ENCODE data around the gene SHQ1. TPM values are rescaled to one million over a fixed set of nuclear protein-coding genes. Genes with fewer than 3 reads are reported as not detected.

SHQ1 gene
- total RNA-seq, 6 experiments from 2014 or later, result 18.4 to 21.1 (median 20.2) TPM

- H3K27ac Mint-ChIP-seq, result no peak overlapping the region; the same call in 1 of the 2 replicates
Observed at GRCh38 chr3:72844436-72844993, 3.7 kb downstream of the SHQ1 start.

GRCh38 chr3:72839057-72839456 is 9.2 kb downstream of the SHQ1 start:
- Mint-ChIP-seq H3K9me3 (no peaks in the 10 kb centered on the region), H3K27me3 (ENCODE audit: insufficient read depth) (no peaks in the 10 kb centered on the region; the same call in 1 of the 2 replicates), H3K4me1 (ENCODE audit: low read depth) (peaks cover 4% of the 10 kb centered on the region), H3K4me3 (no peak overlapping the region), H3K27ac (no peak overlapping the region), H3K36me3 (ENCODE audit: low read depth) (peaks cover 10% of the 10 kb centered on the region)
- TF ChIP-seq CTCF (IDR thresholded peaks at IDR 0.05), result no peak
- DNase-seq, result no peak

More at GRCh38 chr3:72844436-72844993, 3.7 kb downstream of the SHQ1 start:
- Mint-ChIP-seq H3K36me3 (ENCODE audit: low read depth) (no peaks in the 10 kb centered on the region), H3K4me3 (no peak overlapping the region), H3K4me1 (ENCODE audit: low read depth) (peaks cover 43% of the 10 kb centered on the region), H3K27me3 (ENCODE audit: insufficient read depth) (no peaks in the 10 kb centered on the region), H3K9me3 (no peaks in the 10 kb centered on the region)
- peak; percentile 6 for DNase-seq
- TF ChIP-seq CTCF (IDR thresholded peaks at IDR 0.05), result no peak

DNA sequence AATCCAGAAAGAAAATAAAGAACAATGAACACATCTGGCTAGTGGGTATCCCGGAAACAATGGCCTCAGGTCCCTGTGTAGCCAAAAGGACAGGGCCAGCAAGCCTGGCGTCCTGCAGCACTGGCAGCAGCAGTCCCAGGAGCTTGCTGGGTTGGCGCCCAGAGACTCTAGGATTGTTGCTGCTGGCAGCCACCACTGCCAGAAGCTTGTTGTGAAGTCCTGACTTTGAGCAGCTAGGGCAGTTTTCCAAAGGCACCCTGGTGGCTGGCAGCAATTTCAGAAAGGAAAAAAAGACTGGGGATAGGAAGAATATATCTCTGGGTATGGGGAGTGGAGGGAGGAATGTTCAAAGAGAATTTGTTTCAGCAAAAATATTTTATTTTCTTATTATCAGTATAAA is 11.3 kb downstream of the SHQ1 start:
- Mint-ChIP-seq H3K9me3 (no peaks in the 10 kb centered on the region), H3K36me3 (ENCODE audit: low read depth) (peaks cover 13% of the 10 kb centered on the region), H3K27ac (no peak overlapping the region)

DNA sequence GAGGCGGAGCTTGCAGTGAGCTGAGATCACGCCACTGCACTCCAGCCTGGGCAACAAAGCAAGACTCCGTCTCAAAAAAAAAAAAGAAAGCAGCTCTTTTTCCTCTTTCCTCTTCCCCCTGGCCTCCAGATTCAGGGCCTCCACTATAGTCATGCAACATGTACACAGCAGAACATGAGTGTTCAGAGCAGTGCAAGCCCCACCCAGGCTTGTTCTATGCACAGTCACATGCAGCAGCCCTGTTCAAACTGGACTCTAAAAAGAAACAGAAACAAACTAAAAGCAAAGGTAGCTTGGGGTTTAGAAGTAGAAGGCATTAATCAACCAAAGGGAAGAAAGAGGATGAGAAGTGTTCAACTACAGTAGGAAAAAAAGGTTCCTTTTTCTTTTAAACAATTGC is 11.8 kb downstream of the SHQ1 start:
- no peaks in the 10 kb centered on the region; the same call in 1 of the 2 replicates for H3K27me3 Mint-ChIP-seq (ENCODE audit: insufficient read depth)
- H3K27ac Mint-ChIP-seq, result no peak overlapping the region
- no peak for DNase-seq
- H3K36me3 Mint-ChIP-seq (ENCODE audit: low read depth), result peaks cover 15% of the 10 kb centered on the region
- no peaks in the 10 kb centered on the region for H3K9me3 Mint-ChIP-seq
- TF ChIP-seq CTCF (IDR thresholded peaks at IDR 0.05), result no peak
- H3K4me3 Mint-ChIP-seq, result no peak overlapping the region
- peaks cover 2% of the 10 kb centered on the region for H3K4me1 Mint-ChIP-seq (ENCODE audit: low read depth)

More for the DNA sequence above, 11.3 kb downstream of the SHQ1 start:
- Mint-ChIP-seq H3K27me3 (ENCODE audit: insufficient read depth) (no peaks in the 10 kb centered on the region; the same call in 1 of the 2 replicates), H3K4me1 (ENCODE audit: low read depth) (no peaks in the 10 kb centered on the region), H3K4me3 (no peak overlapping the region)
- DNase-seq, result no peak
- no peak for TF ChIP-seq CTCF (IDR thresholded peaks at IDR 0.05)

GRCh38 chr3:72830452-72831223 is 17.6 kb downstream of the SHQ1 start:
- no peak for TF ChIP-seq CTCF (IDR thresholded peaks at IDR 0.05)
- no peaks in the 10 kb centered on the region for H3K9me3 Mint-ChIP-seq
- peak overlapping the region; percentile 69 for H3K27ac Mint-ChIP-seq
- peaks cover 25% of the 10 kb centered on the region for H3K36me3 Mint-ChIP-seq (ENCODE audit: low read depth)
- peak overlapping the region; percentile 35; the same call in 1 of the 2 replicates for H3K4me3 Mint-ChIP-seq
- peak; percentile 50 for DNase-seq
- no peaks in the 10 kb centered on the region for H3K27me3 Mint-ChIP-seq (ENCODE audit: insufficient read depth)
- H3K4me1 Mint-ChIP-seq (ENCODE audit: low read depth), result peaks cover 39% of the 10 kb centered on the region

Data from HFFc6 (cell line).